Uterus (tissue), 2 donors: ENCODE results near the gene GABPA.

Experiments
- POLR2A ChIP-seq, 2 donors: fragments of 450-650 bp; IDR thresholded peaks; one replicate each; pipeline ENCODE4 v1.6.1; 2016; ENCODE audit warnings: antibody characterized with exemption in 2 of 2, mild to moderate bottlenecking in 1 of 2, moderate library complexity in 1 of 2
- TF ChIP-seq, protein P1 (sequence below), 4 experiments: fragments of 200-600 bp in 2 of 4; fragments of 450-650 bp in 2 of 4; sonication (generic) in 2 of 4; IDR thresholded peaks; one replicate each; pipeline ENCODE4 v1.5.1; 2016 to 2019; ENCODE audit warnings: antibody characterized with exemption in 4 of 4, mild to moderate bottlenecking in 2 of 4, moderate library complexity in 1 of 4

DNA sequence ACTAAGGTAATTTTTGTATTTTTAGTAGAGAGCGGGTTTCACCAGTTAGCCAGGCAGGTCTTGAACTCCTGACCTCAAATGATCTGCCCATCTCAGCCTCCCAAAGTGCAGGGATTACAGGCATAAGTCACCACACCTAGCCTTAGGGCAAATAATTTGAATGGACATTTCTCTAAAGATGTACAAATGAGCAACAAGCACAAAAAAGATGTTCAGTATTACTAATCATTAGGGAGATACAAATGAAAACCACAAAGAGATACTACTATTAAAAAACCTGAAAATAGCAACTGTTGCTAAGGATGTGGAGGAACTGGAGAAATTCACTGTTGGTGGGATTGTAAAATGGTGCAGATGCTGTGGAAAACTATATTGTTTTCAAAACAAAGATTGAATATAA is 79.1 kb downstream of the GABPA start:
- TF ChIP-seq, protein P1, sequence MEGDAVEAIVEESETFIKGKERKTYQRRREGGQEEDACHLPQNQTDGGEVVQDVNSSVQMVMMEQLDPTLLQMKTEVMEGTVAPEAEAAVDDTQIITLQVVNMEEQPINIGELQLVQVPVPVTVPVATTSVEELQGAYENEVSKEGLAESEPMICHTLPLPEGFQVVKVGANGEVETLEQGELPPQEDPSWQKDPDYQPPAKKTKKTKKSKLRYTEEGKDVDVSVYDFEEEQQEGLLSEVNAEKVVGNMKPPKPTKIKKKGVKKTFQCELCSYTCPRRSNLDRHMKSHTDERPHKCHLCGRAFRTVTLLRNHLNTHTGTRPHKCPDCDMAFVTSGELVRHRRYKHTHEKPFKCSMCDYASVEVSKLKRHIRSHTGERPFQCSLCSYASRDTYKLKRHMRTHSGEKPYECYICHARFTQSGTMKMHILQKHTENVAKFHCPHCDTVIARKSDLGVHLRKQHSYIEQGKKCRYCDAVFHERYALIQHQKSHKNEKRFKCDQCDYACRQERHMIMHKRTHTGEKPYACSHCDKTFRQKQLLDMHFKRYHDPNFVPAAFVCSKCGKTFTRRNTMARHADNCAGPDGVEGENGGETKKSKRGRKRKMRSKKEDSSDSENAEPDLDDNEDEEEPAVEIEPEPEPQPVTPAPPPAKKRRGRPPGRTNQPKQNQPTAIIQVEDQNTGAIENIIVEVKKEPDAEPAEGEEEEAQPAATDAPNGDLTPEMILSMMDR (IDR thresholded peaks at IDR 0.05), result no peak
- no peak for TF ChIP-seq POLR2A (IDR thresholded peaks at IDR 0.05)
